SK-N-SH treated with all-trans-retinoic acid at 6 μM for 48 hours (cell line): ENCODE results near the gene ADD3.

Experiments
- ATAC-seq: fragments of 200-7000 bp; cut with Tn5 transposase; 3 replicates; pipeline ENCODE4 v1.9.1; 2020; ENCODE audit warnings: mild to moderate bottlenecking, moderate library complexity
- ARNTL ChIP-seq: fragments of 450-650 bp; formaldehyde crosslinking; IDR thresholded peaks from 2 replicates; pipeline ENCODE4 v1.5.0; 2020; ENCODE audit warnings: low read depth, mild to moderate bottlenecking, moderate library complexity, borderline replicate concordance
- CREB5 ChIP-seq: fragments of 250-450 bp; sonication (Bioruptor Pico); IDR thresholded peaks from 2 replicates; pipeline ENCODE4 v1.5.1; 2020; ENCODE audit warnings: low read depth, mild to moderate bottlenecking, moderate library complexity
- CSDC2 ChIP-seq: fragments of 250-450 bp; sonication (Bioruptor Pico); IDR thresholded peaks from 2 replicates; pipeline ENCODE4 v1.5.0; 2020; ENCODE audit warnings: mild to moderate bottlenecking, moderate library complexity
- CSRNP3 ChIP-seq: fragments of 250-450 bp; sonication (Bioruptor Pico); IDR thresholded peaks from 2 replicates; pipeline ENCODE4 v1.5.1; 2021; ENCODE audit warnings: mild to moderate bottlenecking, moderate library complexity
- ESRRG ChIP-seq: fragments of 250-450 bp; sonication (Bioruptor Pico); IDR thresholded peaks from 2 replicates; pipeline ENCODE4 v1.6.1; 2021; ENCODE audit warnings: mild to moderate bottlenecking
- GLIS3 ChIP-seq: fragments of 250-450 bp; sonication (Bioruptor Pico); IDR thresholded peaks from 2 replicates; pipeline ENCODE4 v1.5.0; 2020; ENCODE audit warnings: mild to moderate bottlenecking, moderate library complexity
- ISL1 ChIP-seq: fragments of 250-450 bp; sonication (Bioruptor Pico); IDR thresholded peaks from 2 replicates; pipeline ENCODE4 v2.1.2; 2022; ENCODE audit warnings: mild to moderate bottlenecking, moderate library complexity
- OSR1 ChIP-seq: fragments of 250-450 bp; sonication (Bioruptor Pico); IDR thresholded peaks from 2 replicates; pipeline ENCODE4 v1.8.0; 2022; ENCODE audit warnings: moderate library complexity, mild to moderate bottlenecking, inconsistent platforms
- PATZ1 ChIP-seq: fragments of 250-450 bp; sonication (Bioruptor Pico); IDR thresholded peaks from 2 replicates; pipeline ENCODE4 v1.8.0; 2020; ENCODE audit warnings: mild to moderate bottlenecking, moderate library complexity, borderline replicate concordance
- POU6F1 ChIP-seq: fragments of 250-450 bp; sonication (Bioruptor Pico); IDR thresholded peaks from 2 replicates; pipeline ENCODE4 v1.8.0; 2021; ENCODE audit warnings: low read depth, mild to moderate bottlenecking, moderate library complexity, borderline replicate concordance
- PPARA ChIP-seq: fragments of 250-450 bp; sonication (Bioruptor Pico); IDR thresholded peaks from 2 replicates; pipeline ENCODE4 v1.5.0; 2020; ENCODE audit warnings: mild to moderate bottlenecking, borderline replicate concordance
- RARB ChIP-seq: fragments of 250-450 bp; sonication (Bioruptor Pico); IDR thresholded peaks from 2 replicates; pipeline ENCODE4 v1.8.0; 2021; ENCODE audit warnings: mild to moderate bottlenecking, moderate library complexity
- SNAI2 ChIP-seq: fragments of 250-450 bp; sonication (Bioruptor Pico); IDR thresholded peaks from 2 replicates; pipeline ENCODE4 v1.5.0; 2020; ENCODE audit warnings: mild to moderate bottlenecking, moderate library complexity
- TCF4 ChIP-seq: fragments of 250-450 bp; sonication (Bioruptor Pico); IDR thresholded peaks from 2 replicates; pipeline ENCODE4 v1.8.0; 2021; ENCODE audit warnings: mild to moderate bottlenecking, moderate library complexity, borderline replicate concordance
- TOX ChIP-seq: fragments of 250-450 bp; sonication (Bioruptor Pico); IDR thresholded peaks from 2 replicates; pipeline ENCODE4 v1.8.0; 2021; ENCODE audit warnings: mild to moderate bottlenecking, moderate library complexity, borderline replicate concordance
- TSHZ2 ChIP-seq: fragments of 250-450 bp; sonication (Bioruptor Pico); IDR thresholded peaks from 2 replicates; pipeline ENCODE4 v1.5.0; 2020; ENCODE audit warnings: mild to moderate bottlenecking, moderate library complexity
- ZC3H10 ChIP-seq: fragments of 250-450 bp; sonication (Bioruptor Pico); IDR thresholded peaks from 2 replicates; pipeline ENCODE4 v1.5.1; 2021; ENCODE audit warnings: mild to moderate bottlenecking, moderate library complexity
- ZFP3 ChIP-seq: fragments of 250-450 bp; sonication (Bioruptor Pico); IDR thresholded peaks from 2 replicates; pipeline ENCODE4 v1.5.0; 2020; ENCODE audit warnings: mild to moderate bottlenecking, moderate library complexity
- ZFP30 ChIP-seq: fragments of 450-650 bp; formaldehyde crosslinking; IDR thresholded peaks from 2 replicates; pipeline ENCODE4 v1.5.0; 2022; ENCODE audit warnings: mild to moderate bottlenecking, moderate library complexity
- ZNF565 ChIP-seq: fragments of 450-650 bp; formaldehyde crosslinking; conservative IDR thresholded peaks from 2 replicates; pipeline ENCODE4 v1.5.0; 2020; ENCODE audit warnings: low read depth, mild to moderate bottlenecking, moderate library complexity
- ZNF70 ChIP-seq: fragments of 450-650 bp; formaldehyde crosslinking; IDR thresholded peaks from 2 replicates; pipeline ENCODE4 v1.5.0; 2020; ENCODE audit warnings: mild to moderate bottlenecking, moderate library complexity
- ZNF8 ChIP-seq: fragments of 450-650 bp; formaldehyde crosslinking; IDR thresholded peaks from 2 replicates; pipeline ENCODE4 v1.5.0; 2020; ENCODE audit warnings: mild to moderate bottlenecking, moderate library complexity

ADD3 gene

GRCh38 chr10:109974504-109975191 is 33.1 kb upstream of the ADD3 start:
- TF ChIP-seq ZFP3 (CRISPR knock-in tag), result 0 out of 2 replicates have a peak, but pooled peaks have one; percentile 20
- no peak for TF ChIP-seq CREB5 (CRISPR knock-in tag)
- TF ChIP-seq ZNF70 (CRISPR knock-in tag), result peak; percentile 89
- TF ChIP-seq ISL1 (CRISPR knock-in tag), result peak; percentile 91
- 0 out of 2 replicates have a peak, but pooled peaks have one; percentile 39 for TF ChIP-seq TOX
- TF ChIP-seq PATZ1 (CRISPR knock-in tag), result no peak
- no peak for TF ChIP-seq ZFP30 (CRISPR knock-in tag)
- TF ChIP-seq PPARA (CRISPR knock-in tag), result no peak
- TF ChIP-seq ESRRG (CRISPR knock-in tag), result no peak
- peak; percentile 92 for TF ChIP-seq TSHZ2 (CRISPR knock-in tag)
- TF ChIP-seq CSDC2 (CRISPR knock-in tag), result peak; percentile 46; the same call in 1 of the 2 replicates
- TF ChIP-seq SNAI2 (CRISPR knock-in tag), result peak; percentile 37; the same call in 1 of the 2 replicates
- TF ChIP-seq CSRNP3 (CRISPR knock-in tag), result peak; percentile 58; the same call in 1 of the 2 replicates
- TF ChIP-seq TCF4, result peak; percentile 90
- no peak for TF ChIP-seq ZNF565 (CRISPR knock-in tag)
- peak; percentile 67 for TF ChIP-seq ZC3H10 (CRISPR knock-in tag)
- TF ChIP-seq ARNTL (CRISPR knock-in tag), result peak; percentile 81; the same call in 1 of the 2 replicates
- no peak for TF ChIP-seq POU6F1 (CRISPR knock-in tag)
- TF ChIP-seq ZNF8 (CRISPR knock-in tag), result 0 out of 2 replicates have a peak, but pooled peaks have one; percentile 38
- TF ChIP-seq RARB (CRISPR knock-in tag), result no peak
- peak; percentile 92 for ATAC-seq

GRCh38 chr10:109975244-109976190 is 32.3 kb upstream of the ADD3 start:
- ATAC-seq, result peak; percentile 7; the same call in 2 of the 3 replicates
- TF ChIP-seq ESRRG (CRISPR knock-in tag) (no peak), RARB (CRISPR knock-in tag) (no peak), POU6F1 (CRISPR knock-in tag) (no peak), ZNF8 (CRISPR knock-in tag) (no peak), TCF4 (no peak), ZFP3 (CRISPR knock-in tag) (no peak), PPARA (CRISPR knock-in tag) (no peak), SNAI2 (CRISPR knock-in tag) (no peak), CSRNP3 (CRISPR knock-in tag) (no peak), ZNF70 (CRISPR knock-in tag) (no peak), OSR1 (CRISPR knock-in tag) (no peak), GLIS3 (no peak), CSDC2 (CRISPR knock-in tag) (no peak)
